ENCODE data around the gene CDHR1.

The CDHR1 gene

DNA sequence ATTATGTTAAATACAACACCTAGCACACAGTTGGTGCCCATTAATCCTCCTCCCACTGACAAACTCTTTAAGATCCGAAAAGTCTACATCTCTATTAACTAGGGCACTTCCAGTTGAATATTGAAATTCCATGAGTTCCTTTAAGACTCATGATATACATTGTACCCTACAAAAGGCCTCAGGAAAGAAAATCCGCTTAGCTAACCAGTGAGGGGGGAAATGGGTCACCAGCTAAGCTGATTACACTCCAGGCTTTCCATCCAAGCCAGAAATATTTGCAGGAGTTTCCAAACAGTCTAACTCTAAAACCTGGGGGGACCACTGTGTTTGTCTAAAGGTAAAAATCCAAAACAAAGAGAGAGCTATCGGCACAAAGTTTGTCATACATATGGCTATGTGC lies 32.3 kb downstream of the CDHR1 start:
- no peak for DNase-seq (ENCODE audit: low read depth in 4 of 4, low spot score in 1 of 4)

GRCh38 chr10:84227810-84228209 lies 33.5 kb downstream of the CDHR1 start:
- DNase-seq (ENCODE audit: low read depth in 4 of 4, low spot score in 1 of 4), result no peak

DNA sequence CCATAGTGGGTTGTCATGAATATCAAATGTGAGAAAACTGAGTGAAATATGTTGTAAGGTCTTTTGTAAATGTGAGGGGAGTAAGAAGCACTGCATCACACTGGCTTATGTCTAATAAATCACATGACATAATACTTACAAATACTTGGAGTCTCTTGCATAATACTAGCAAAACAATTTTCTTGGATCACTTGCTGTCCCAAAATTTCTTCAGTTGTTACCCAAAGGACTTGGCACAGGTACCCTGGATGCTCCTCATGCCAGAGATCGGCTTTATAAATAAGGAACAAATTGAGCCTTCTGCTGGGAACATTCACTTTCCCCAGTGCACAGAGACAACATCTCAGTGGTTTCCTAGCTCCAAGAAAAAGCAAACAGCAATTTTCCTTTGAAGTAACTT lies 36.0 kb downstream of the CDHR1 start:
- no peak for DNase-seq (ENCODE audit: low read depth in 4 of 4, low spot score in 1 of 4)

DNA sequence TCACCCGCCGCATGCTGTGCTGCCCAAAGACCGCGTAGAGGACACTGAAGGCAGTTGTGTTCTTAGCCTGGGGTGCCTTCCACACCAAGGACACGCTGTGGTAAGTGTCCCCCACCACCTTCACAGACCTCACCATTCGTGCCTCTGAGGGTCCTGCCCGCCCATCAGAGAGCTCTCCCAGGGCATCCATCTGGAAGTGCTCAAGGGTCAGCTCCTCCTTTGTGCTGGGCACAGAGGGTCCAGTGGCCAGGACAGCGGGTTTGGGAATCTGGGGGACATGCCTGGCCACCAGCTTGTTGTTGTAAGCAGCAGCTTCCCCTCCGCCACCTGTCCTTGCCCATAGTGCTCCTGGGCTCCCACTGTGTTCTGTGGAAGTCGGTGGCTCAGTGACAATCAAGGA lies 38.0 kb downstream of the CDHR1 start:
- DNase-seq (ENCODE audit: low read depth in 4 of 4, low spot score in 1 of 4), result no peak

- no peak for DNase-seq (ENCODE audit: low read depth in 4 of 4, low spot score in 1 of 4)
Measured at GRCh38 chr10:84233940-84234339, 39.6 kb downstream of the CDHR1 start.

GRCh38 chr10:84234479-84234878 lies 40.1 kb downstream of the CDHR1 start:
- no peak for DNase-seq (ENCODE audit: low read depth in 4 of 4, low spot score in 1 of 4)

DNA sequence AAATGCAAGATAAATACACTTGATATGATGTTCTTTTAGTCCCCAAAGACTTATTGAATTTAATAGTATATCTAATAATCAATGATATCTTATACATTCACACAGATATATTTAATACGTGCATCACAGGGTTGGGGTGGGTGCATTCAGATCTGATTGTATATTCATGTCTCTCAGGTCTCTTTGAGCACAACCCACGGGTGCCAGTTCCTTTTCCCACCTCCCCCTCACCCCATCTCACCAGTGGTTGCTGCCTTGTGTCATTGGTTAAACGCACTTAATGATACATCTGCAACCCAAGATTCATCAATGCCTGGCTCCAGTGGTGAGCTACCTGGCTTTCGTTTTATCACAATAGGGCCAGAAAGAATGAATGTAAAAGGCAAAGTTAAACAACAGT lies 40.8 kb downstream of the CDHR1 start:
- DNase-seq (ENCODE audit: low read depth in 4 of 4, low spot score in 1 of 4), result no peak

GRCh38 chr10:84236807-84237198 lies 42.5 kb downstream of the CDHR1 start:
- no peak for DNase-seq (ENCODE audit: low read depth in 4 of 4, low spot score in 1 of 4)

- DNase-seq (ENCODE audit: low read depth in 4 of 4, low spot score in 1 of 4), result no peak
Measured at GRCh38 chr10:84237199-84238051, 43.1 kb downstream of the CDHR1 start.

DNA sequence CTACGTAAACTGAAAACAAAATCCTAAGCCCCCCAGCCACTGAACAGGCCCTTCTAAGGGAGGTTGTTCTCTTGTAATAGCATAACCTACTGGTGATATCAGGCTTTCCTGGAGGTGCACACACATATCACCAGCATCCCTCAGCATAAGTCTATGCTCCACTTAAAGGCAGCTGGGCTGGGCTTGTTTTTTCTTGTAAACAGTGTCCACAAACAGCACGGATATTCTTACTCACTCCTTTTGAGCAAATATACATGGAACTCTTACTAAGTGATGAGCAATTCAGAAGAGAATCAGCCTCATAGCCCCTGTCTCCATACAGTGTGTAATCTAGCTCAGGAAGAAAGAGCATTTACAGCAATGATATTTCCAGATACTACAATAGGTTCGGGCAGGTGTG lies 44.6 kb downstream of the CDHR1 start:
- DNase-seq (ENCODE audit: low read depth in 4 of 4, low spot score in 1 of 4), result no peak

DNA sequence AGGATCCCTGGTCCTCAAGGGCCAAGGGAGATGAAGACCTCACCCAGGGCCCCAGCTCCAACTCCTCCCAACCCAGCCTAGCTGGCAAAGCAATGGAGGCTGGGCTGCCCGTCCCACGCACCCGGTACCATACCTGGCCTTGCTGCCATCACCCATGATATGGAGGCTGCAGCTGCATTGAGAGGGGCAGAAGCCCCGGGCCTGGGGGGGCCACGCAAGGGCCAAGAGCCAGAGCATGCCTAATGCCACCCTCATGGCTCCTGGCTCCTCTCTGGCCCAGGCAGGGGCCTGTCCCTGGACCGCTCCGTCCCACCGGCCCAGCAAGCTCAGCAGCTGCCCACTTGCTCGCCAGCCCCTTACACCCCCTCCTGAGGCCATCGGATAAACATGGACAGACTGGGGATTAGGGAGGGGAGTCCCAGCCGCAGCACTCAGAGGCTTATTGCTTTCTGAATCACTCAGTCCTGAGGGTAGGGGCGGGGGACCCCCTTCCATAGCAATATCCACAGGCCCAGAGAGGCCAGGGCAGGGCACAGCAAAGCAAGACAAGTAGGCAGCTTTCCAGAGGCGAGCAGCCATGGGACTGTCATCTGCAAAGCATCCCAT lies 47.0 kb downstream of the CDHR1 start, which contains the start of gene LRIT1:
Gene LRIT1, minus strand, starts transcription at position 362 of the 606 bp plus-strand sequence. Its CDS starts 107 bp downstream, at position 255.
- no peak for DNase-seq (ENCODE audit: low read depth in 4 of 4, low spot score in 1 of 4)

GRCh38 chr10:84243759-84244158 lies 49.4 kb downstream of the CDHR1 start:
- no peak for DNase-seq (ENCODE audit: low read depth in 4 of 4, low spot score in 1 of 4)

GRCh38 chr10:84244651-84245270 lies 50.4 kb downstream of the CDHR1 start, which contains the start of gene RGR:
Gene RGR, plus strand, starts transcription at chr10:84245053. Its CDS starts 38 bp downstream, at chr10:84245091.
- DNase-seq (ENCODE audit: low read depth in 4 of 4, low spot score in 1 of 4), result no peak

GRCh38 chr10:84247496-84247895 lies 53.2 kb downstream of the CDHR1 start:
- DNase-seq (ENCODE audit: low read depth in 4 of 4, low spot score in 1 of 4), result no peak

DNA sequence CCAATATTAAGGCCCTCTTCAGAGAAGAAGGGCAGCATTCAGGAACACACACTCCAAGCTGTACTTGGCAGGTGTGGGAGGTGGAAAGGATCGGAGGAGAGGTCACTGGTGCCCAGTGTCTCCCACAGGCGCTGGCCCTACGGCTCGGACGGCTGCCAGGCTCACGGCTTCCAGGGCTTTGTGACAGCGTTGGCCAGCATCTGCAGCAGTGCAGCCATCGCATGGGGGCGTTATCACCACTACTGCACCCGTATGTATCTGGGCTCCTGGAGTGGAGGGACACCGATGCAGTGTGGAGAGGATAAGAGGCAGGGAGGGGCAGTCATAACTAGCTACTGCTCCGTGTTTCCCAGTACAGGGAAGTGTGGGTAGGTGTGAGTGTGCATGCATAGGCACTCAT lies 54.5 kb downstream of the CDHR1 start:
- DNase-seq (ENCODE audit: low read depth in 4 of 4, low spot score in 1 of 4), result no peak

- DNase-seq (ENCODE audit: low read depth in 4 of 4, low spot score in 1 of 4), result no peak
Measured at GRCh38 chr10:84254552-84255478, 60.5 kb downstream of the CDHR1 start.

GRCh38 chr10:84256510-84257342 lies 62.4 kb downstream of the CDHR1 start:
- peak in 3 of 4 experiments; percentile 24 to 41 (median 25) for DNase-seq (ENCODE audit: low read depth in 4 of 4, low spot score in 1 of 4)

GRCh38 chr10:84257343-84258020 lies 63.1 kb downstream of the CDHR1 start:
- DNase-seq (ENCODE audit: low read depth in 4 of 4, low spot score in 1 of 4), result no peak

GRCh38 chr10:84258034-84258695 lies 63.8 kb downstream of the CDHR1 start:
- DNase-seq (ENCODE audit: low read depth in 4 of 4, low spot score in 1 of 4), result no peak
